ENCODE measurements around the gene NOC4L. TPM values are rescaled to one million over a fixed set of nuclear protein-coding genes. Genes with fewer than 3 reads are reported as not detected.
A peak's percentile ranks its signal among the peaks of the same experiment; 100 is the strongest.

NOC4L gene
- total RNA-seq, 1 experiment from 2014 or later, result 36.5 TPM

- H3K4me1 ChIP-seq (ENCODE audit: insufficient read depth, low read length), result peaks cover 3% of the 10 kb centered on the region; the same call in 1 of the 2 replicates
- peaks cover 12% of the 10 kb centered on the region for H3K79me1 ChIP-seq (ENCODE audit: insufficient read depth, low read depth, low read length, poor library complexity, severe bottlenecking)
- no peak overlapping the region for H2BK120ac ChIP-seq (ENCODE audit: low read depth, low read length, poor library complexity, severe bottlenecking)
- H2AK5ac ChIP-seq (ENCODE audit: insufficient read length, low read length), result no peak overlapping the region
- no peak overlapping the region for H2BK5ac ChIP-seq (ENCODE audit: insufficient read length, low read length)
- no peak for TF ChIP-seq CTCF (conservative IDR thresholded peaks at IDR 0.05)
- no peak overlapping the region for H3K14ac ChIP-seq (ENCODE audit: insufficient read depth, low read length)
- H3K56ac ChIP-seq (ENCODE audit: insufficient read length, low read depth, low read length), result no peak overlapping the region
- WGBS (ENCODE audit: extremely low coverage, insufficient read length, low lambda C conversion rate), result no CpG with 5 or more reads among the region's 7 CpGs
- no peak overlapping the region for H3T11ph ChIP-seq (ENCODE audit: low read length)
- H3K27me3 ChIP-seq (ENCODE audit: insufficient read depth, low read length), result no peaks in the 10 kb centered on the region
- H2AFZ ChIP-seq (ENCODE audit: low read length), result no peak overlapping the region
- no peak overlapping the region for H3K18ac ChIP-seq (ENCODE audit: insufficient read length, low read depth, low read length)
- no peaks in the 10 kb centered on the region for H4K20me1 ChIP-seq (ENCODE audit: control insufficient read depth, insufficient read depth, insufficient read length)
- no peak overlapping the region for H3K4ac ChIP-seq (ENCODE audit: low read depth, low read length)
- Mint-ChIP-seq H3K9me3 (no peaks in the 10 kb centered on the region), H3K4me3 (peak overlapping the region; percentile 83 to 89), H3K27me3 (ENCODE audit: low read depth) (no peaks in the 10 kb centered on the region; the same call in 1 of the 2 replicates), H3K27ac (no peak overlapping the region), H3K36me3 (ENCODE audit: insufficient read depth in 1 of 3, low read depth in 3 of 3) (peaks cover 24 to 45% (median 42%) of the 10 kb centered on the region in 3 experiments), H3K4me1 (peaks cover 7 to 10% of the 10 kb centered on the region in 2 experiments)
- H3K9ac ChIP-seq (ENCODE audit: extremely low read depth, insufficient read length, low read length), result no peak overlapping the region
- no peaks in the 10 kb centered on the region for H3K9me3 ChIP-seq (ENCODE audit: control insufficient read depth, low read depth, low read length)
- no peak overlapping the region for H2BK15ac ChIP-seq (ENCODE audit: low read depth, low read length)
- no peak overlapping the region for H2BK20ac ChIP-seq (ENCODE audit: low read depth, low read length, poor library complexity, severe bottlenecking)
- no peak overlapping the region for H3K23ac ChIP-seq (ENCODE audit: insufficient read length, low read depth, low read length)
- no peak for DNase-seq
- peaks cover 5% of the 10 kb centered on the region for H3K23me2 ChIP-seq (ENCODE audit: insufficient read length, low read depth, low read length, poor library complexity, severe bottlenecking)
- no peak overlapping the region for H3K27ac ChIP-seq (ENCODE audit: insufficient read length, low read depth, low read length)
- no peak overlapping the region for H4K8ac ChIP-seq (replicated peaks; ENCODE audit: insufficient read length, low read depth, low read length)
- H4K5ac ChIP-seq (ENCODE audit: insufficient read length, low read depth, low read length), result no peak overlapping the region
- H4K91ac ChIP-seq (ENCODE audit: insufficient read length, low read depth, low read length), result no peak overlapping the region
- peaks cover 5% of the 10 kb centered on the region; the same call in 1 of the 2 replicates for H3K79me2 ChIP-seq (ENCODE audit: insufficient read depth, low read length)
- peak overlapping the region; percentile 91 for H3K4me2 ChIP-seq (ENCODE audit: insufficient read depth, insufficient read length, low read length)
- H2BK12ac ChIP-seq (ENCODE audit: insufficient read length, low read depth, low read length), result no peak overlapping the region
Measured at GRCh38 chr12:132145334-132145733, 1.1 kb downstream of the NOC4L start.
